NOMO-1 (cell line): Measurements from ENCODE around the gene PPIE.

ENCODE experiments used
- DNase-seq, 2 experiments: peaks; one replicate each; lab custom pipeline; 2025; ENCODE audit not compliant: unreplicated experiment in 2 of 2; lab: John Stamatoyannopoulos, UW

Gene PPIE

GRCh38 chr1:39720094-39720999, 18.3 kb upstream of the PPIE start:
- peak in 1 of 2 experiments; percentile 80 for DNase-seq

- no peak for DNase-seq
Observed at GRCh38 chr1:39721664-39722063, 17.0 kb upstream of the PPIE start.

GRCh38 chr1:39722495-39722894, 16.2 kb upstream of the PPIE start:
- DNase-seq: no peak

GRCh38 chr1:39726600-39726999, 12.1 kb upstream of the PPIE start:
- no peak for DNase-seq

- no peak for DNase-seq
Observed at GRCh38 chr1:39727221-39727931, 11.3 kb upstream of the PPIE start.

GRCh38 chr1:39727932-39728317, 10.8 kb upstream of the PPIE start:
- DNase-seq: no peak

GRCh38 chr1:39729030-39729429, 9.7 kb upstream of the PPIE start:
- no peak for DNase-seq

- no peak for DNase-seq
Observed at GRCh38 chr1:39729842-39730241, 8.8 kb upstream of the PPIE start.

GRCh38 chr1:39732730-39733129, 6.0 kb upstream of the PPIE start:
- no peak for DNase-seq

GRCh38 chr1:39733161-39733560, 5.5 kb upstream of the PPIE start:
- DNase-seq: no peak

- DNase-seq: no peak
Observed at GRCh38 chr1:39735731-39736130, 3.0 kb upstream of the PPIE start.

GRCh38 chr1:39737546-39738169, 1.0 kb upstream of the PPIE start:
- no peak for DNase-seq

- DNase-seq: no peak
Observed at GRCh38 chr1:39745016-39745670, 6.5 kb downstream of the PPIE start.

- DNase-seq: no peak
Observed at GRCh38 chr1:39751595-39751994, 12.9 kb downstream of the PPIE start.

GRCh38 chr1:39752703-39753102, 14.0 kb downstream of the PPIE start:
- DNase-seq: no peak

GRCh38 chr1:39753132-39754025, 14.7 kb downstream of the PPIE start:
- DNase-seq: no peak

- DNase-seq: no peak
Observed at GRCh38 chr1:39754026-39754570, 15.4 kb downstream of the PPIE start.

- DNase-seq: no peak
Observed at GRCh38 chr1:39754906-39755504, 16.3 kb downstream of the PPIE start.

GRCh38 chr1:39755965-39756659, 17.4 kb downstream of the PPIE start:
- no peak for DNase-seq
